OCI-LY3 (cell line): ENCODE measurements around the gene USP17L22.
"Not testable (repeated sequence)": the region's sequence is repeated elsewhere in the genome, so short reads cannot be mapped to it uniquely, and the experiment has no call there.

Experiments used
- CTCF ChIP-seq: fragments of 200-600, 300-600 bp; sonication (generic); IDR thresholded peaks from 2 replicates; pipeline ENCODE4 v1.5.1; 2014; ENCODE audit warnings: antibody characterized with exemption, low read length, low read depth
- EZH2phosphoT487 ChIP-seq: fragments of 200-600 bp; shearing (Covaris generic); IDR thresholded peaks from 2 replicates; pipeline ENCODE4 v1.6.1; 2018; ENCODE audit warnings: antibody characterized with exemption, mixed run types, low read depth

- TF ChIP-seq CTCF, EZH2phosphoT487: not testable (repeated sequence)
Observed at GRCh38 chr4:9253078-9253477, 14.3 kb upstream of the USP17L22 start, which contains the start of gene USP17L19.
